CD4-positive, CD25-positive, alpha-beta regulatory T cell (primary cell): ENCODE results near the gene HCFC2. TPM values are rescaled to one million over a fixed set of nuclear protein-coding genes. Genes with fewer than 3 reads are reported as not detected.
A peak's percentile ranks its signal among the peaks of the same experiment; 100 is the strongest.
"Not testable (repeated sequence)": the region's sequence is repeated elsewhere in the genome, so short reads cannot be mapped to it uniquely, and the experiment has no call there.

ENCODE experiments used
- ATAC-seq, 2 donors: fragments of 150-1000 bp; cut with Tn5 transposase; one replicate each; pipeline ENCODE4 v1.10.0; 2021; ENCODE audit warnings: low read depth in 2 of 2, moderate number of reproducible peaks in 2 of 2, moderate library complexity in 1 of 2
- DNase-seq, 3 donors: peaks; one replicate each; pipeline versions ENCODE4 v3.0.0 to v3.0.0-alpha.2; 2012 to 2022; ENCODE audit warnings: mixed read lengths in 1 of 3
- H3K27ac ChIP-seq: one replicate; pipeline ENCODE4 v1.7.0; 2013; ENCODE audit warnings: mild to moderate bottlenecking, low read length; ENCODE audit not compliant: insufficient read depth, poor library complexity, severe bottlenecking
- H3K27me3 ChIP-seq: one replicate; pipeline ENCODE4 v1.7.0; 2013; ENCODE audit warnings: low read length; ENCODE audit not compliant: control insufficient read depth, insufficient read depth
- H3K36me3 ChIP-seq: one replicate; pipeline ENCODE4 v1.7.0; 2013; ENCODE audit warnings: mild to moderate bottlenecking, low read length, moderate library complexity; ENCODE audit not compliant: control insufficient read depth, insufficient read depth
- H3K4me1 ChIP-seq: 2 replicates; pipeline ENCODE4 v1.7.0; 2013; ENCODE audit warnings: mild to moderate bottlenecking, low read length; ENCODE audit not compliant: insufficient read depth, control insufficient read depth, poor library complexity, severe bottlenecking
- H3K4me3 ChIP-seq: one replicate; pipeline ENCODE4 v1.7.0; 2013; ENCODE audit warnings: low read depth, mild to moderate bottlenecking, low read length, moderate library complexity
- H3K9me3 ChIP-seq, 2 experiments: 1 replicate in 1 of 2; 2 replicates in 1 of 2; pipeline ENCODE4 v1.7.0; 2013; ENCODE audit warnings: low read length in 2 of 2, mild to moderate bottlenecking in 1 of 2, moderate library complexity in 1 of 2; ENCODE audit not compliant: control insufficient read depth in 2 of 2
- H3K27ac Mint-ChIP-seq, 3 donors: one replicate each; pipeline ENCODE4 v1.8.0; 2020 to 2022; ENCODE audit warnings: mild to moderate bottlenecking in 3 of 3, mixed read lengths in 3 of 3, moderate library complexity in 2 of 3
- H3K27me3 Mint-ChIP-seq: one replicate; pipeline ENCODE4 v1.8.0; 2022; ENCODE audit warnings: mild to moderate bottlenecking, mixed read lengths
- H3K36me3 Mint-ChIP-seq: one replicate; pipeline ENCODE4 v1.8.0; 2020; ENCODE audit warnings: mixed read lengths
- H3K4me1 Mint-ChIP-seq, 4 donors: one replicate each; pipeline ENCODE4 v1.8.0; 2020 to 2022; ENCODE audit warnings: mixed read lengths in 4 of 4, mild to moderate bottlenecking in 1 of 4
- H3K4me3 Mint-ChIP-seq, 4 donors: one replicate each; pipeline ENCODE4 v1.8.0; 2020 to 2022; ENCODE audit warnings: mild to moderate bottlenecking in 4 of 4, mixed read lengths in 4 of 4, moderate library complexity in 3 of 4
- H3K9me3 Mint-ChIP-seq, 7 donors: one replicate each; pipeline ENCODE4 v1.8.0; 2020 to 2022; ENCODE audit warnings: mixed read lengths in 7 of 7, mild to moderate bottlenecking in 3 of 7, moderate library complexity in 2 of 7
- polyA plus RNA-seq, 4 donors: library from polyadenylated mRNA; unstranded; fragments of 300-500 nt; fragmentation: Illumina TruSeq; gene quantifications; one replicate each; pipeline ENCODE4 v1.2.3, GENCODE V29; 2021
- total RNA-seq: library from RNA; stranded (reverse); gene quantifications from one replicate; pipeline ENCODE4 v1.2.3, GENCODE V29; 2022

The HCFC2 gene
- total and polyA plus RNA-seq, 5 donors from 2014 or later = 5.1 to 14.9 (median 8.0) TPM

DNA sequence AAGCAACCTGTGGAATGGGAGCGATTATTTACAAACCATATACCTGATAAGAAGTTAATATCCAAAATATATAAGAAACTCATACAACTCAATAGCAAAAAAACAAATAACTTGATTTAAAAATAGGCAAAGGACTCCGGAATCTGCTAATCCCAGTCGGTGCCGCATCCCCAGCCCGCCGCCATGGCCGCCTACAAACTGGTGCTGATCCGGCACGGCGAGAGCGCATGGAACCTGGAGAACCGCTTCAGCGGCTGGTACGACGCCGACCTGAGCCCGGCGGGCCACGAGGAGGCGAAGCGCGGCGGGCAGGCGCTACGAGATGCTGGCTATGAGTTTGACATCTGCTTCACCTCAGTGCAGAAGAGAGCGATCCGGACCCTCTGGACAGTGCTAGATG lies 33.7 kb upstream of the HCFC2 start:
- not testable (repeated sequence) for H3K9me3 Mint-ChIP-seq, H3K36me3 Mint-ChIP-seq, H3K27me3 ChIP-seq, H3K4me3 Mint-ChIP-seq, H3K4me3 ChIP-seq, H3K4me1 ChIP-seq, H3K4me1 Mint-ChIP-seq, H3K27ac ChIP-seq, H3K9me3 ChIP-seq, DNase-seq, H3K36me3 ChIP-seq, H3K27ac Mint-ChIP-seq
- peak in 1 of 2 donors; percentile 46 for ATAC-seq
- peaks cover 32% of the 10 kb centered on the region for H3K27me3 Mint-ChIP-seq

DNA sequence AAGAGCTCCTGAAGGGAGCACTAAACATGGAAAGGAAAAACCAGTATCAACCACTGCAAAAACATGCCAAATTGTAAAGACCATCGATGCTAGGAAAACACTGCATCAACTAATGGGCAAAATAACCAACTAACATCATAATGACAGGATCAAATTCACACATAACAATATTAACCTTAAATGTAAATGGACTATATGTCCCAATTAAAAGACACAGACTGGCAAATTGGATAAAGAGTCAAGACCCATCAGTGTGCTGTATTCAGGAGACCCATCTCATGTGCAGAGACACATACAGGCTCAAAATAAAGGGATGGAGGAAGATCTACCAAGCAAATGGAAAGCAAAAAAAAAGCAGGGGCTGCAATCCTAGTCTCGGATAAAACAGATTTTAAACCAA lies 28.2 kb upstream of the HCFC2 start:
- H3K36me3 Mint-ChIP-seq, H3K27ac Mint-ChIP-seq, H3K4me3 ChIP-seq, H3K4me3 Mint-ChIP-seq, H3K36me3 ChIP-seq, ATAC-seq, H3K4me1 Mint-ChIP-seq, H3K27me3 ChIP-seq, DNase-seq, H3K4me1 ChIP-seq, H3K9me3 ChIP-seq, H3K27ac ChIP-seq, H3K9me3 Mint-ChIP-seq: not testable (repeated sequence)
- peaks cover 35% of the 10 kb centered on the region for H3K27me3 Mint-ChIP-seq

DNA sequence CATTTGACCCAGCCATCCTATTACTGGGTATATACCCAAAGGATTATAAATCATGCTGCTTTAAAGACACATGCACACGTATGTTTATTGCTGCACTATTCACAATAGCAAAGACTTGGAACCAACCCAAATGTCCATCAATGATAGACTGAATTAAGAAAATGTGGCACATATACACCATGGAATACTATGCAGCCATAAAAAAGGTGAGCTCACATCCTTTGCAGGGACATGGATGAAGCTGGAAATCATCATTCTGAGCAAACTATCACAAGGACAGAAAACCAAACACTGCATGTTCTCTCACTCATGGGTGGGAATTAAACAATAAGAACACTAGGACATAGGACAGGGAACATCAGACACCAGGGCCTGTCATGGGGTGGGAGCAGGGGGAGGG lies 24.6 kb upstream of the HCFC2 start:
- not testable (repeated sequence) for H3K27ac ChIP-seq, H3K27me3 ChIP-seq, H3K4me3 Mint-ChIP-seq, H3K9me3 ChIP-seq, ATAC-seq, H3K36me3 ChIP-seq, H3K36me3 Mint-ChIP-seq, H3K4me1 Mint-ChIP-seq, H3K27ac Mint-ChIP-seq, H3K9me3 Mint-ChIP-seq, H3K4me3 ChIP-seq, DNase-seq, H3K4me1 ChIP-seq
- H3K27me3 Mint-ChIP-seq = peaks cover 37% of the 10 kb centered on the region

DNA sequence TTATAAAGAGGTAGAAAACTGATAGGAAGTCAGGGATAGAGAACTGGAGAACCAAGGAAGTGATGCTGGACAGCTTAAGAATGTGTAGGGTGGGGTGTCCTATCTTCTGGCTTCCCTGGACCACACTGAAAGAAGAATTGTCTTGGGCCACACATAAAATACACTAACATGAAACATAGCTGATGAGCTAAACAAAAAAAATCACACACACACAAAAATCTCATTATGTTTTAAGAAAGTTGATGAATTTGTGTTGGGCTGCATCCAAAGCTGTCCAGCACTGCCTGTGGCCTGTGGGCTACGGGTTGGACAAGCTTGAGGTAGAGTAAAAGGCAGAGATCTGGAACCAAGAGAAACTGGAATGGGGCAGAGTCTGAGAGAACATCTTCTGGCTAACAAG lies 21.8 kb upstream of the HCFC2 start:
- H3K4me1 ChIP-seq = no peaks in the 10 kb centered on the region
- Mint-ChIP-seq H3K27ac (no peak overlapping the region), H3K36me3 (no peaks in the 10 kb centered on the region), H3K9me3 (peaks cover 0 to 3% (median 0%) of the 10 kb centered on the region in 7 donors), H3K4me3 (no peak overlapping the region), H3K4me1 (no peaks in the 10 kb centered on the region), H3K27me3 (peaks cover 24% of the 10 kb centered on the region)
- H3K27ac ChIP-seq = no peak overlapping the region
- no peaks in the 10 kb centered on the region for H3K9me3 ChIP-seq
- H3K4me3 ChIP-seq = no peak overlapping the region
- no peak for ATAC-seq
- no peaks in the 10 kb centered on the region for H3K36me3 ChIP-seq
- H3K27me3 ChIP-seq = peaks cover 4% of the 10 kb centered on the region
- no peak for DNase-seq

DNA sequence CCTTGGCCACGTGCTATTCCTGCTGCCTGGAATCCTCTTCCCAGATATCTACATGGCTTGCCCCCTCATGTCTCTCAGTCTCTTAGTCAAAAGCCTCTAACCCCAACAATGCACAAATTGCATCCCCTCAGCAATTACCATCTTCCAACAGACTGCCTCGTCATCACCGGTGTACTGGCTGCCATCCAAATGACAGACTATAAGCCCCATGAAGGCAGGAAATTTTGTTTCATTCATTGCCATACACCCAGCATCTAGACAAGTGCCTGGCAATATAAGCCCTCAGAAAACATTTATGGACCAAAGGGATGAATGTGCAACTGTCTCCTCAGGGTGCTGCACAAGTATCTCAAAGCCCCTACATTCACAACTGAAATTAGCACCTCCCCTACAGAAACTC lies 20.2 kb upstream of the HCFC2 start:
- Histone ChIP-seq H3K36me3 (no peaks in the 10 kb centered on the region), H3K9me3 (no peaks in the 10 kb centered on the region), H3K27me3 (peaks cover 11% of the 10 kb centered on the region), H3K27ac (no peak overlapping the region), H3K4me3 (no peak overlapping the region), H3K4me1 (no peaks in the 10 kb centered on the region)
- DNase-seq = no peak
- Mint-ChIP-seq H3K27me3 (peaks cover 33% of the 10 kb centered on the region), H3K9me3 (peaks cover 0 to 3% (median 0%) of the 10 kb centered on the region in 7 donors), H3K4me1 (peaks cover 0 to 3% (median 0%) of the 10 kb centered on the region in 4 donors), H3K4me3 (no peak overlapping the region), H3K27ac (no peak overlapping the region), H3K36me3 (no peaks in the 10 kb centered on the region)
- ATAC-seq = no peak

DNA sequence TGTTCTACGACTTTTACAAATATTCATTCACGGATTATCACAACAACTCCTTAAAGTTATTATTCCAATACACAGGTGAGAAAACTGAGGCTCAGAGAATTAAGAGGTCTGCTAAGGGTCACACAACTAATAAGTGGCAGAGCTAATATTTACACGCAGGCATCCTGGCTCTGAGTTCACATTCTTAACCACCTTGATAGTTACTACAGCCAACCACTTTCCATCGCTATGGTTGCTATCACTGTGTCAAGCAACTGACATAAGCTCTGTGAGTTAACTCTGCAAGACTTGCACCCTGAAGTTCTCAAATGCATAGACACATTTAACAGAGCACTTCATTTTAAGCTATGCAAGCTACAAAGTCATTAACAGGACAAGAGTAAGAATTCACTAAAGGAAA lies 18.0 kb upstream of the HCFC2 start:
- H3K9me3 ChIP-seq = no peaks in the 10 kb centered on the region
- H3K27me3 ChIP-seq = peaks cover 19% of the 10 kb centered on the region
- Mint-ChIP-seq H3K27me3 (peaks cover 53% of the 10 kb centered on the region), H3K36me3 (no peaks in the 10 kb centered on the region), H3K4me3 (no peak overlapping the region), H3K4me1 (peaks cover 0 to 10% (median 4%) of the 10 kb centered on the region in 4 donors), H3K9me3 (peaks cover 0 to 3% (median 0%) of the 10 kb centered on the region in 7 donors), H3K27ac (no peak overlapping the region)
- peaks cover 6% of the 10 kb centered on the region for H3K4me1 ChIP-seq
- no peak overlapping the region for H3K27ac ChIP-seq
- H3K4me3 ChIP-seq = no peak overlapping the region
- H3K36me3 ChIP-seq = no peaks in the 10 kb centered on the region
- DNase-seq (no peak), ATAC-seq (no peak)

DNA sequence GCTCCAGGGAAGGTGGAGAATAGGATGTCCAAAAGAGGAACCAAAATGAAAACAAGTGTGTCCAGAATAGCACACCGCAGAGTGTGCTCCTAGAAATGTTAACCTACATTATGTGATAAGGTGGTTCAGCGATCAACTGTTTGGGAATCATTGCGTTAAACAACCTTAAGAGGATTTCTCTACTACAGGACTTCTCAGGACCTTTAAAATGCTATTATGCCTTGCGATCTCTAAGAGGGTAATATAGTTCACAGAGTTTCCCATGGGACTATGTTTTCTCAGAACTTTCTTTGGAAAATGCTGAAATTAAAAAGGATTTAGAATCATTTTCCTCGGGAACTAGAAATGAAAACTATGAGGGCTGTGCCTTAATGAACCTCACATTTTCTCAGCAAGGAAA lies 16.2 kb upstream of the HCFC2 start:
- ATAC-seq = no peak
- no peak overlapping the region for H3K27ac ChIP-seq
- H3K4me3 ChIP-seq = no peak overlapping the region

DNA sequence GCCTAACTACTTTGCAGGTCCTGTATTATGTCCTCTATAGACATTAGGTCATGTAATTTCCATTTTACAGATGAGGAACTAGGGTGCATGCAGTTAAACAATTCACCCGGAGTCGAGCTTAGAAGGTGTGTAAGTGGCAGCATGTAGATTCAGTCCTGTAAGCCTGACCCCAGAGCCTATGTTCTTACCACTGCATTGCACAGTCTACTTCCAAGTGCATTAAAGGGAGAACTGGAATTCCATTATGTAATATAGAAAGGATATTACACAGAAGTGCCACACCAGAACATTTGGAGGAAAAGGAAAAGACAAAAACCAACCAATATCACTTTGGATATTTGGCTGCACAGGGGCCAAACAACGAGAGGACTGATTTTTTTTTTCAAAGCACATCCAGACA lies 15.5 kb upstream of the HCFC2 start:
- peaks cover 0 to 3% (median 0%) of the 10 kb centered on the region in 7 donors for H3K9me3 Mint-ChIP-seq
- H3K36me3 Mint-ChIP-seq = no peaks in the 10 kb centered on the region
- no peak overlapping the region for H3K27ac ChIP-seq
- H3K36me3 ChIP-seq = no peaks in the 10 kb centered on the region
- ATAC-seq (no peak), DNase-seq (no peak)
- H3K27me3 Mint-ChIP-seq = peaks cover 52% of the 10 kb centered on the region
- peaks cover 6% of the 10 kb centered on the region for H3K4me1 ChIP-seq
- H3K4me3 ChIP-seq = no peak overlapping the region
- peaks cover 32% of the 10 kb centered on the region for H3K27me3 ChIP-seq
- no peak overlapping the region for H3K27ac Mint-ChIP-seq
- H3K4me1 Mint-ChIP-seq = peaks cover 0 to 10% (median 4%) of the 10 kb centered on the region in 4 donors
- H3K9me3 ChIP-seq = no peaks in the 10 kb centered on the region
- H3K4me3 Mint-ChIP-seq = no peak overlapping the region

More for the DNA sequence above, 16.2 kb upstream of the HCFC2 start:
- no peaks in the 10 kb centered on the region for H3K9me3 ChIP-seq
- DNase-seq = no peak
- no peak overlapping the region for H3K4me3 Mint-ChIP-seq
- H3K36me3 ChIP-seq = no peaks in the 10 kb centered on the region
- H3K4me1 ChIP-seq = peaks cover 6% of the 10 kb centered on the region
- H3K9me3 Mint-ChIP-seq = peaks cover 0 to 3% (median 0%) of the 10 kb centered on the region in 7 donors
- H3K36me3 Mint-ChIP-seq = no peaks in the 10 kb centered on the region
- peaks cover 30% of the 10 kb centered on the region for H3K27me3 ChIP-seq
- H3K27ac Mint-ChIP-seq = no peak overlapping the region
- H3K4me1 Mint-ChIP-seq = peaks cover 0 to 10% (median 4%) of the 10 kb centered on the region in 4 donors
- peaks cover 51% of the 10 kb centered on the region for H3K27me3 Mint-ChIP-seq
